ENCODE data around the gene HLA-DPB1.
"Not testable (repeated sequence)": the region's sequence is repeated elsewhere in the genome, so short reads cannot be mapped to it uniquely, and the experiment has no call there.

HLA-DPB1 gene

GRCh38 chr6:33093855-33094254, 18.1 kb downstream of the HLA-DPB1 start:
- no peak for DNase-seq
- Histone ChIP-seq H3K27ac (no peak overlapping the region), H3K27me3 (peaks cover 0 to 25% of the 10 kb centered on the region in 2 donors), H3K4me1 (no peaks in the 10 kb centered on the region), H3K4me3 (no peak overlapping the region), H3K36me3 (no peaks in the 10 kb centered on the region), H3K9me3 (peaks cover 0 to 11% (median 0%) of the 10 kb centered on the region in 3 donors)
- TF ChIP-seq CTCF (IDR thresholded peaks at IDR 0.05): no peak
- intact Hi-C loops (cut with DNase I; ENCODE audit: low total_unique reads): loop anchor here (5.0 kb wide), 1 partner anchor 77 kb away; no protein-coding TSS in a partner anchor

- no peak for DNase-seq
- no peak overlapping the region for H3K27ac ChIP-seq
- TF ChIP-seq CTCF (IDR thresholded peaks at IDR 0.05): no peak
- intact Hi-C loops (cut with DNase I; ENCODE audit: low total_unique reads): no loop called here
- H3K27me3 ChIP-seq: peaks cover 0 to 25% of the 10 kb centered on the region in 2 donors
- no peaks in the 10 kb centered on the region for H3K36me3 ChIP-seq
- peaks cover 0 to 11% (median 0%) of the 10 kb centered on the region in 3 donors for H3K9me3 ChIP-seq
- no peaks in the 10 kb centered on the region for H3K4me1 ChIP-seq
- H3K4me3 ChIP-seq: no peak overlapping the region
These were observed 19.9 kb downstream of the HLA-DPB1 start for GRCh38 chr6:33095681-33096080.

- H3K36me3 ChIP-seq; DNase-seq; H3K27ac ChIP-seq; intact Hi-C loops (cut with DNase I; ENCODE audit: low total_unique reads); H3K4me3 ChIP-seq; H3K4me1 ChIP-seq: not testable (repeated sequence)
- Histone ChIP-seq H3K27me3 (peaks cover 0 to 20% of the 10 kb centered on the region in 2 donors), H3K9me3 (peaks cover 0 to 25% (median 0%) of the 10 kb centered on the region in 3 donors)
These were observed 25.4 kb downstream of the HLA-DPB1 start for GRCh38 chr6:33101121-33101737.

GRCh38 chr6:33103776-33104175, 28.0 kb downstream of the HLA-DPB1 start:
- no peak for TF ChIP-seq CTCF (IDR thresholded peaks at IDR 0.05)
- Histone ChIP-seq H3K4me1 (no peaks in the 10 kb centered on the region), H3K27ac (no peak overlapping the region), H3K4me3 (no peak overlapping the region), H3K9me3 (peaks cover 0 to 14% (median 0%) of the 10 kb centered on the region in 3 donors), H3K27me3 (peaks cover 0 to 25% of the 10 kb centered on the region in 2 donors), H3K36me3 (no peaks in the 10 kb centered on the region)
- DNase-seq: no peak
- intact Hi-C loops (cut with DNase I; ENCODE audit: low total_unique reads): no loop called here

- intact Hi-C loops (cut with DNase I; ENCODE audit: low total_unique reads): no loop called here
- no peak for TF ChIP-seq CTCF (IDR thresholded peaks at IDR 0.05)
- H3K27ac ChIP-seq: no peak overlapping the region
- H3K27me3 ChIP-seq: peaks cover 0 to 28% of the 10 kb centered on the region in 2 donors
- H3K9me3 ChIP-seq: peaks cover 0 to 14% (median 0%) of the 10 kb centered on the region in 3 donors
- no peak for DNase-seq
- H3K4me1 ChIP-seq: no peaks in the 10 kb centered on the region
- no peak overlapping the region for H3K4me3 ChIP-seq
- H3K36me3 ChIP-seq: no peaks in the 10 kb centered on the region
These were observed 29.1 kb downstream of the HLA-DPB1 start for GRCh38 chr6:33104887-33105286.

- no peak for TF ChIP-seq CTCF (IDR thresholded peaks at IDR 0.05)
- no peaks in the 10 kb centered on the region for H3K36me3 ChIP-seq
- peaks cover 0 to 14% (median 0%) of the 10 kb centered on the region in 3 donors for H3K9me3 ChIP-seq
- intact Hi-C loops (cut with DNase I; ENCODE audit: low total_unique reads): no loop called here
- H3K27me3 ChIP-seq: peaks cover 0 to 28% of the 10 kb centered on the region in 2 donors
- DNase-seq: no peak
- no peak overlapping the region for H3K27ac ChIP-seq
- no peak overlapping the region for H3K4me3 ChIP-seq
- no peaks in the 10 kb centered on the region for H3K4me1 ChIP-seq
These were observed 29.6 kb downstream of the HLA-DPB1 start for GRCh38 chr6:33105386-33105785.
